ENCODE data around the gene ADTRP. TPM values are rescaled to one million over a fixed set of nuclear protein-coding genes. Genes with fewer than 3 reads are reported as not detected.

The ADTRP gene
- total RNA-seq, 4 donors from 2014 or later, result not detected

GRCh38 chr6:11744753-11745152 lies 33.9 kb downstream of the ADTRP start:
- DNase-seq, result peak; percentile 51 to 67
- Histone ChIP-seq H3K9me3 (no peaks in the 10 kb centered on the region), H3K27ac (peak overlapping the region in 1 of 2 donors; percentile 40), H3K4me1 (no peaks in the 10 kb centered on the region), H3K36me3 (no peaks in the 10 kb centered on the region), H3K27me3 (no peaks in the 10 kb centered on the region), H3K4me3 (no peak overlapping the region)
- intact Hi-C loops (cut with DNase I; ENCODE audit: low total_unique reads), result no loop called here
- TF ChIP-seq CTCF (IDR thresholded peaks at IDR 0.05) (no peak), POLR2A (IDR thresholded peaks at IDR 0.05) (no peak)

DNA sequence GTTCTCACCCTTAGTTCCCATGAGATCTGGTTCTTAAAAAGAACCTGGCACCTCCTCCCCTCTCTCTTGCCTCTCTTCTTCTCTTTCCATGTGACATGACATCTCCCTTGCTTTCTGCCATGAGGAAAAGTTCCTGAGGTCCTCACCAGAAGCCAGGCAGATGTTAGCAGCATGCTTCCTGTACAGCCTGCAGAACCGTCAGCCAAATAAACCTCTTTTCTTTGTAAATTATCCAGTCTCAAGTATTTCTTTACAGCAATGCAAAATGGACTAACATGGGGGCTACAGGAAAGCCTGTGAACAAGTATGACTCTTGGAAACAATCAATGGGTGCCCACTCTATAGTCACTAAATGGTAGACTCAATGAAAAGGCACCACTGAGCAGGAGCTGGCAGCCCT lies 34.5 kb downstream of the ADTRP start:
- Histone ChIP-seq H3K27ac (peak overlapping the region in 1 of 2 donors; percentile 40), H3K4me3 (no peak overlapping the region), H3K27me3 (no peaks in the 10 kb centered on the region), H3K4me1 (no peaks in the 10 kb centered on the region), H3K36me3 (no peaks in the 10 kb centered on the region), H3K9me3 (no peaks in the 10 kb centered on the region)
- no peak for DNase-seq
- no peak for TF ChIP-seq POLR2A (IDR thresholded peaks at IDR 0.05)
- no peak for TF ChIP-seq CTCF (IDR thresholded peaks at IDR 0.05)
- intact Hi-C loops (cut with DNase I; ENCODE audit: low total_unique reads), result no loop called here

- Histone ChIP-seq H3K4me3 (no peak overlapping the region), H3K9me3 (no peaks in the 10 kb centered on the region), H3K27ac (no peak overlapping the region), H3K4me1 (no peaks in the 10 kb centered on the region), H3K27me3 (no peaks in the 10 kb centered on the region), H3K36me3 (no peaks in the 10 kb centered on the region)
- TF ChIP-seq CTCF (IDR thresholded peaks at IDR 0.05) (no peak), POLR2A (IDR thresholded peaks at IDR 0.05) (no peak)
- intact Hi-C loops (cut with DNase I; ENCODE audit: low total_unique reads), result no loop called here
- no peak for DNase-seq
These were observed 37.7 kb downstream of the ADTRP start for GRCh38 chr6:11740875-11741274.

DNA sequence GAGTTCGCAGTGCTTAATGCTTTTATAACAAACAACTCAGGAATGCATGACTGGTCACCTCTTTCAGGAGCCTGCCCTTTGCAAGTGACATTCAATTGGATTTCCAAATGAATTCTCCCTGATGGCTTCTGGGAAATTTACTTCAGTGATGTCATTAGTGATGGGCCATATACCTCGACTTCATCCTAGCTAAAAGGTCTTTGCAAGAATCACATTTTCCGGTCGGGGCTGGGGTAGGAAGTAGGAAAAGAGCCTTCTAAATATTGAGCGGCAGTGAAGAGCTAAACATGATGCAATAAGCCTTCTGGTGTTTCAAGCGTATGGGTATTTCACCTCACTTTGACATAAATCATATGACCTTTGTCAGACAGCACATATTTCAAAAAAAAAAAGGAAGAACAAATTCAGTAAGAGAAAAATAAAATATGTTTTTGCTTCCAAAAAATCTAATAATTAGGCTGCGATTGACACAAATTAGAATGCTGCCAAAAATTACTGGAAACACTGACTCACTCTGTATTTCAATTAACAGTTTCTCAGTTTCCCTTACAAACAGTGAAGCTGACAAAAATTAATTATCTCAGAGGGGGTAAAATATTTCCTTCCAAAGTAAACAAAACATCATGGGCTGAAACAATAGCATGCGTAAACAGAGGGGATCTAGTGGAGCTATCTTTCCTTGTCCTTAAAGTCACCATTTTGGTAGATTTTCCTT lies 39.8 kb downstream of the ADTRP start:
- H3K27me3 ChIP-seq, result no peaks in the 10 kb centered on the region
- no peak overlapping the region for H3K27ac ChIP-seq
- H3K9me3 ChIP-seq, result no peaks in the 10 kb centered on the region
- H3K36me3 ChIP-seq, result no peaks in the 10 kb centered on the region
- H3K4me1 ChIP-seq, result no peaks in the 10 kb centered on the region
- H3K4me3 ChIP-seq, result no peak overlapping the region
- no peak for DNase-seq
- intact Hi-C loops (cut with DNase I; ENCODE audit: low total_unique reads), result no loop called here
- no peak for TF ChIP-seq CTCF (IDR thresholded peaks at IDR 0.05)
- no peak for TF ChIP-seq POLR2A (IDR thresholded peaks at IDR 0.05)

DNA sequence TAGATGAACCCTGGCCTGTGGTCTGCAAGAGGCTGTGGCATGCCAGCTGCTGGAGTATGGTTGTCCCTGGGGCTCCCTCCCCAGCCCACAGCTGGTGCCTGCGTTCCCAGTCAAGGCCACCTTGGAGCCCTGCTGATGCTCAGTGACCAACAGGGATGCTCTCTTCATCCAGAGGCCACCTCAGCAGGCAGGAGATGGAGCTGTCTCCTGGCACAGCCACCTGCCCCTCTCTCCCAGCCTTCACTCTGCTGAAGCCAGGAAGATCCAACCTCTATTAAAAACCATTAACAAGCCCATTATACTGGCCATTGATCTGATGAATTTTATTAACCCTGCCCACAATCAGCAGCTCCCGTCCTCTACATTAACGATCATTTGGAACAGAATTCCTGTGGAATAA lies 40.4 kb downstream of the ADTRP start:
- H3K27ac ChIP-seq, result no peak overlapping the region
- intact Hi-C loops (cut with DNase I; ENCODE audit: low total_unique reads), result no loop called here
- H3K36me3 ChIP-seq, result no peaks in the 10 kb centered on the region
- no peaks in the 10 kb centered on the region for H3K4me1 ChIP-seq
- TF ChIP-seq POLR2A (IDR thresholded peaks at IDR 0.05) (no peak), CTCF (IDR thresholded peaks at IDR 0.05) (no peak)
- H3K4me3 ChIP-seq, result no peak overlapping the region
- DNase-seq, result no peak
- no peaks in the 10 kb centered on the region for H3K27me3 ChIP-seq
- no peaks in the 10 kb centered on the region for H3K9me3 ChIP-seq

All from uterus (tissue), 4 donors.